Measurements from ENCODE around the gene CMTM1.
"Not testable (repeated sequence)": the region's sequence is repeated elsewhere in the genome, so short reads cannot be mapped to it uniquely, and the experiment has no call there.

CMTM1 gene

DNA sequence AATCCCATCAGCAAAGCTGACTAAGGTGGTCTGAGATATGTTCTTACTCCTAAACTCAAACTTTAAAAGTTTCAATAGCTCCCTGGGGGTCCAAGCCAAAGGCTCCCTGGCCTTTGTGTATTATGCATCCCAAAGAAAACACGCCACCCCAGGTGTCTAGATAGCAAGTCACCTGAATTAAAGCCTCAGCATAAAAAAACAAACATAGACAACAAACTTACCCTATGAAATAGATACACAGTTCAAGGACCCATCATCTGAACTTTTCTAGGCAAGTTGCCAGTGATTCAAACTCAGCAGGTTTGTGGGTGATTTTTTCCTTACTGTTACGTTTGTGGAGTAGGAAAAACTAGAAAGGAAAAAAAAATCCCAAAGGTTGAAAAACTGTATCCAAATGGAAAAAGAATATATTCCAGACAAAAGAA lies 50.8 kb downstream of the CMTM1 start:
- no peak for DNase-seq

DNA sequence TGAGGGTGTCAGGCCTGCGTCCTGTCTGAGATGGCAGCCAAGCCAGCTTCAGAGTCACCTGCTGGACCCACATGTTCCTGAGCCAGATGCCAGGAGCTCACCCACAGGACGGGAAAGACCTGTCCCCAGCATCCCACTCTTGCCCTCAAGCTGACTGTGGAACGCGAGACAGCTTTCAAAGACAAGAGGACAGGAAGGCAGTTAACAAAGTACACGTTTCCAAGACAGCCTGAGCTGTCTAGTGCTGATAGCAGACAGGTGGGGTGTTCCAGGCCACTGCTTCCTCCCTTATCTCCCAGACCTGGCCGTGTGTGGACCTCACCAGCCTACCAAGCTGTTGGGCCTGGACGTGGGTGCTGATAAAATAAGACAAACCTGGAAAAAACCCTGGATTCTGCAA lies 51.5 kb downstream of the CMTM1 start:
- DNase-seq, result no peak

DNA sequence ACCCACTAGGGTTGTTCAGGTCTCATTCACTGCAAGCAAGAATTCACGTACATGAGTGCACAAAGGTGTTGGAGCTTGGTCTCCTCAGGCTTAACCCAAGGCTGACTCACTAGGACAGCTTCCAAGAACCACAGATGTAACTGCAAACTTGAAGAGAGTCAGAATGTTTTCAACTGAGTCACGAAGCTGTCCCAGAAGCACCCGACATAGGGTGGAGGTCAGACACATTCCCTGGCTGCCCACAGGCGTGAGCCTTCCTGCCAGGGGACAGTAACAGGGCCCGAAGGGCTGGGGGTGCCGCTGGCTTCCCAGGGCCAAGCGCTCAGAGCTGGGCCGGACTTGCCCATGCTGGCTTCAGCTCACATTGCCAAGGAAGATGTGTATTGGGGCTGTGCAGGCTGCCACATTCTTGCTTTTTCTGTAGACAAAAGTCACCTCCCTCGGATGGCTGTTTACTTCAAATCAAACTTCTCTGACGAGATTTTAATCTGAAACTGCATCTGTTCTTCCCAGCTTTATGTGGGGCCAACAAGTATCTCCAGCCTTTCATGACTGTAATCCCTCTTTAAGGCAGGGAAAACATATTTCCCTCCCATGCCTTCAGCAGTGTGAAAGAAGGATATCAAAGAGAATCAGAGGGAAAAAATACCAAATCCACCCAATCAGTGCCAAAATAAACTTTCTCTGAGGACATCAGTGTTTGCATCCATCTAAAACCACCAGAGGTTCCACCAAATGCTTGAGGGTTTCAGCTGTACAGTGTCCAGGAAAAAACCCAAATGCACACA lies 52.5 kb downstream of the CMTM1 start:
- no peak for DNase-seq

DNA sequence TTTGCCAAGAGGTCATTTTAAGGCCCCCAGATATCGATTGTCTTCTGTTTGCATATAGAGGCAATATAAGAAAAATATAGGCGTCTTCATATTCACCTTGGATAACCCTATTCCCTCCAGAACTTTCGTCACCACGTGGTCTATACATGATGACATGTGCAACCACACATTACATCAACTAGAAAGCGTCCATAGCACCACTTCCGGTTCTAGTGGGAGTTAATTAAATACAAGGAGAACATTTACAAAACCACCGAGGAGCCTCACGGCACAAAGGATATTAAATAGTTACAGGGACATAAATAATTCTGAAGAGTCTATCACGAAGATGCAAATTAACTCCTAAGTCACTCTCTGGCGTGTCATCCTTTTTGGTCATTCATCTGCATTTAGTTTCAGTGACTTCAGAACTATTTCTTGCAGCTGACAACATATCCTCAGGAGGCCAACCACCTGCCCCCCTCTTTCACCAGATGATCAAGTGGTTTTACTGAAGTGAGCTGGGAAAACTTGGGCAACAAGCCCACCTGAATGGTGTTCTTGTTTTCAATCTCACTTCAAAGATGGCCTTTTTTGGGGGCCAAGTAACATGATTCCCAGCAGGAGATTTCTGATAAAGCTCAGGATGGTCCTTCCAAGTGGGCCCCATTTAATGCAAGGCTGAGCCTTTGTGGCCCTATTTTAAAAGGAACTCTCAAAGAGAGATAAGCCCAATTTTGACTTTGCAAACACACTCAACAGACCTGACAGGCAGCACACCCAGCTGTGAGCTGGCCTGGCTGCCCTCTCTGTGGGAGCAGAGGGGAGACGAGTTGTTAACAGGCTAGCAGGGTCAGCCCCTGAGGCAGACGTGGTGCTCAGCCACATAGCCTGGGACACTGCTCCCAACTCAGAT lies 53.5 kb downstream of the CMTM1 start:
- DNase-seq, result no peak

DNA sequence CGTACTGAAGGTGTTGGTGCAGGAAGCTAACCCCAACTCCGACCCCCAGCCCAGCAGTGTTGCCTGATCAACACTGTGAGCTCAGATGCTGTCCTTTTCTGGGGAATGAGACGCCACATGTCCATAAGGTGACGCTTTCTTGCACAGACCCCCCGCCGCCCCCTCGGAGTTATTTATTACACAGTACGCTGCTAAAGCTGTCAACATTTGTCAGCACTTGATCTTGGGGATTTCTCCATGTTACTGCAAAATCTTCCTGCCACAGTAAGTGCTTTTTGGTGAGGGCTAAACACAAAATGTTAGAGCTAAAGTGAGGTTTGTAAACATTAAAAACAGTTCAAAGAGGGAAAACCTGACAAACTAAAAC lies 54.2 kb downstream of the CMTM1 start:
- DNase-seq, result no peak

DNA sequence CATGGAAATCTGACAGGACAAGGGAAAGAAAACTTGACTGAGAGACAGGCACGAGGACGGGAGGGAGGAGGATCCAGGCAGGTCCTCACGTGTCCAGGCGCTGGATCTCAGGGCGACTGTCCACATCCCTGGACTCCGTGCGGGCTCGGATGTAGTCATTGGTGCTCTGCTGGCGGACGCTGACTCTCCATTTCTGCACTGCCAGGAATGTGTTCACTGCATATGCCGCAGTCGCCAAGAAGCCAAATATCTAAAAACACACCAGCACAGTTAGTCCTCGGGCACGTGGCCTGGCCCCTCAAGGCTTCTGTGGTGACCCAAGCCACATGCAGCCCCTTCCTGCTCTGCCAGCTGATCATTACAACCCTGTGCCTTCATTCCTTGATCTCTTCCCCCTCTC lies 55.7 kb downstream of the CMTM1 start:
- DNase-seq, result no peak

DNA sequence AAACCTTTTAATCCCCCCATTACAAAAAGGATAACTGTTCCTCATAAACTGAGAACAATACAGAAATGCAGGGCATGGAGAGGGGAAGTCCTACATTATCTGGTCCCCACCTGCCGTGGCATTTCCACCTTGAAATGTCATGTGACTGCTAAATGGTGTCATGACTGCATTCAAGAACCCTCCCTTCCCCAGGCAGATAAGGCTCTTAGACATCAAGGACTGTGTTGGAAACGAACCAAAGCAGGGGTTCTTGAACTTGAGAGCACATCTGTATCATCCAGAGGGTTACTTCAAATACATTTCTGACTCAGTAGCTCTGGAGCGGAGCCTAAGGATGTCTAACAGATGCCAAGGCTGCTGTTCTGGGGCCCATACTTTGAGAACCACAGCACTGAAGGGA lies 56.6 kb downstream of the CMTM1 start:
- no peak for DNase-seq

DNA sequence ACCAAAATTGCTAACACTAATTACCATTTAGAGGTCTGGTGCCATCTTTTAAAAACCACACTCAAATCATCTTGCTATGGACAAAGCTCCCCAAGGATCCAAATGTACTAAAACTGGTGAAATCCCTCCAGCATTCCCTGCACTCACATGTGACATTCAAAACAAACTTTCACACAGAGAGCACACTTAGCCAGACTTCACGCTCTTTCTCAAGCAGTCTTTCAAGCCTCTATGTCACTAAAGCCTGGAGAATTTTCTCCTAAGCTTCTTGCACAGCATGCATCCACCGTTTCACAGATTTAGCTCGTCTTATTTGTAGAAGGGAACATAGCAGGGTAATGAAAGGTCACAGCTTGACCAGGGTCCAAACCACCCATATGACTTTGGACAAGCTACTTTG lies 57.5 kb downstream of the CMTM1 start:
- no peak for DNase-seq

DNA sequence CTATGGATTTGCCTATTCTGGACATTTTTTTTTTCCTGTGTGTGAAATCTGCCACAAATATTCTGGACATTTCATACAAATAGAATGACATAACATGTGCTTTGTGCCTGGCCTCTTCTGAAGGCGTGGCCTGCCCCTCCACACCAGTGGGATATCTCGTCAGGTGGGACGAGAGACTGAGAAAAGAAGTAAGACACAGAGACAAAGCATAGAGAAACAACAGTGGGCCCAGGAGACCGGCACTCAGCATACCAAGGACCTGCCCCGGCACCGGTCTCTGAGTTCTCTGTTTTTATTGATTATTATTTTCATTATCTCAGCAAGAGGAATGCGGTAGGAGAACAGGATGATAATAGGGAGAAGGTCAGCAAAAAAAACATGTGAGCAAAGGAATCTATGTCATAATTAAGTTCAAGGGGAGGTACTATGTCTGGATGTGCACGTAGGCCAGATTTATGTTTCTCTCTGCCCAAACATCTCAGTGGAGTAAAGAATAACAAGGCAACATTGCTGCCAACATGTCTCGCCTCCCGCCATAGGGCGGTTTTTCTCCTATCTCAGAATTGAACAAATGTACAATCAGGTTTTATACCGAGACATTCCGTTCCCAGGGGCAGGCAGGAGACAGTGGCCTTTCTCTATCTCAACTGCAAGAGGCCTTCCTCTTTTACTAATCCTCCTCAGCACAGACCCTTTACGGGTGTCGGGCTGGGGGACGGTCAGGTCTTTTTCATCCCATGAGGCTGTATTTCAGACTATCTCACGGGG lies 61.6 kb downstream of the CMTM1 start:
- DNase-seq, result not testable (repeated sequence)
